Chondrocyte (in vitro differentiated cells): Measurements from ENCODE around the gene BDKRB1. TPM values are rescaled to one million over a fixed set of nuclear protein-coding genes. Genes with fewer than 3 reads are reported as not detected.

Source experiments
- DNase-seq: peaks from one replicate; pipeline ENCODE4 v3.0.0; 2021; ENCODE audit warnings: mixed read lengths, low spot score
- H3K27ac Mint-ChIP-seq: one replicate; pipeline ENCODE4 v1.8.0; 2021; ENCODE audit warnings: mild to moderate bottlenecking, moderate library complexity, mixed read lengths; ENCODE audit not compliant: unreplicated experiment
- H3K27me3 Mint-ChIP-seq: 2 replicates; pipeline ENCODE4 v1.8.0; 2021; ENCODE audit warnings: low read depth, mixed read lengths
- H3K36me3 Mint-ChIP-seq: 2 replicates; pipeline ENCODE4 v1.8.0; 2021; ENCODE audit warnings: low read depth, mixed read lengths
- H3K4me1 Mint-ChIP-seq: 2 replicates; pipeline ENCODE4 v1.8.0; 2021; ENCODE audit warnings: low read depth, mild to moderate bottlenecking, mixed read lengths
- H3K4me3 Mint-ChIP-seq: one replicate; pipeline ENCODE4 v1.8.0; 2021; ENCODE audit warnings: mild to moderate bottlenecking, moderate library complexity, mixed read lengths; ENCODE audit not compliant: unreplicated experiment
- H3K9me3 Mint-ChIP-seq: 2 replicates; pipeline ENCODE4 v1.8.0; 2021; ENCODE audit warnings: low read depth, mixed read lengths
- CTCF ChIP-seq: fragments of 200-600 bp; sonication (generic); IDR thresholded peaks from 2 replicates; pipeline ENCODE4 v1.5.0; 2021; ENCODE audit warnings: antibody characterized with exemption, mild to moderate bottlenecking, moderate library complexity
- total RNA-seq: library from RNA; stranded (reverse); gene quantifications from 3 replicates; pipeline ENCODE4 v1.2.1, GENCODE V29; 2021

The BDKRB1 gene
- total RNA-seq, 1 donor from 2014 or later = not detected

GRCh38 chr14:96297997-96298515, 42.0 kb downstream of the BDKRB1 start:
- DNase-seq = no peak
- no peaks in the 10 kb centered on the region for H3K9me3 Mint-ChIP-seq
- no peaks in the 10 kb centered on the region for H3K27me3 Mint-ChIP-seq
- H3K4me3 Mint-ChIP-seq = no peak overlapping the region
- H3K4me1 Mint-ChIP-seq = no peaks in the 10 kb centered on the region
- no peak overlapping the region for H3K27ac Mint-ChIP-seq
- no peak for TF ChIP-seq CTCF
- peaks cover 15% of the 10 kb centered on the region for H3K36me3 Mint-ChIP-seq

- H3K9me3 Mint-ChIP-seq = no peaks in the 10 kb centered on the region
- no peak overlapping the region for H3K27ac Mint-ChIP-seq
- no peak for TF ChIP-seq CTCF
These were observed 43.4 kb downstream of the BDKRB1 start for GRCh38 chr14:96299441-96299840.

GRCh38 chr14:96303981-96304380, 48.0 kb downstream of the BDKRB1 start:
- H3K4me3 Mint-ChIP-seq = no peak overlapping the region
- peaks cover 8% of the 10 kb centered on the region for H3K4me1 Mint-ChIP-seq
- DNase-seq = no peak
- no peak for TF ChIP-seq CTCF
- H3K9me3 Mint-ChIP-seq = no peaks in the 10 kb centered on the region
- no peaks in the 10 kb centered on the region for H3K27me3 Mint-ChIP-seq
- peaks cover 23% of the 10 kb centered on the region for H3K36me3 Mint-ChIP-seq
- H3K27ac Mint-ChIP-seq = no peak overlapping the region

More at GRCh38 chr14:96299441-96299840, 43.4 kb downstream of the BDKRB1 start:
- Mint-ChIP-seq H3K36me3 (peaks cover 11% of the 10 kb centered on the region), H3K4me1 (peaks cover 8% of the 10 kb centered on the region), H3K4me3 (no peak overlapping the region), H3K27me3 (no peaks in the 10 kb centered on the region)
- no peak for DNase-seq

GRCh38 chr14:96304956-96305355, 48.9 kb downstream of the BDKRB1 start:
- Mint-ChIP-seq H3K27me3 (no peaks in the 10 kb centered on the region), H3K27ac (no peak overlapping the region)

GRCh38 chr14:96307434-96307833, 51.4 kb downstream of the BDKRB1 start:
- Mint-ChIP-seq H3K4me3 (no peak overlapping the region), H3K4me1 (peaks cover 8% of the 10 kb centered on the region), H3K36me3 (peaks cover 25% of the 10 kb centered on the region), H3K27ac (no peak overlapping the region), H3K27me3 (no peaks in the 10 kb centered on the region), H3K9me3 (no peaks in the 10 kb centered on the region)
- no peak for DNase-seq
- TF ChIP-seq CTCF = peak; percentile 11

More at GRCh38 chr14:96304956-96305355, 48.9 kb downstream of the BDKRB1 start:
- Mint-ChIP-seq H3K9me3 (no peaks in the 10 kb centered on the region), H3K36me3 (peaks cover 23% of the 10 kb centered on the region), H3K4me3 (no peak overlapping the region), H3K4me1 (peaks cover 8% of the 10 kb centered on the region)
- peak; percentile 31 for TF ChIP-seq CTCF
- no peak for DNase-seq
